HG03175 (cell line): ENCODE results near the gene SLC37A4.

Experiments
- ATAC-seq: cut with Tn5 transposase; IDR thresholded peaks from one replicate; pipeline ENCODE4 v1.9.1; 2021; ENCODE audit warnings: mild to moderate bottlenecking, moderate library complexity; ENCODE audit not compliant: unreplicated experiment

The SLC37A4 gene

GRCh38 chr11:118979434-118979833 is 51.2 kb downstream of the SLC37A4 start:
- ATAC-seq = no peak

GRCh38 chr11:118975771-118976709 is 54.6 kb downstream of the SLC37A4 start:
- no peak for ATAC-seq
